NCI-H1930 (cell line): Measurements from ENCODE around the gene METTL25B.

ENCODE experiments used
- DNase-seq, 2 experiments: peaks; one replicate each; lab custom pipeline; 2025; lab: John Stamatoyannopoulos, UW

Gene METTL25B

DNA sequence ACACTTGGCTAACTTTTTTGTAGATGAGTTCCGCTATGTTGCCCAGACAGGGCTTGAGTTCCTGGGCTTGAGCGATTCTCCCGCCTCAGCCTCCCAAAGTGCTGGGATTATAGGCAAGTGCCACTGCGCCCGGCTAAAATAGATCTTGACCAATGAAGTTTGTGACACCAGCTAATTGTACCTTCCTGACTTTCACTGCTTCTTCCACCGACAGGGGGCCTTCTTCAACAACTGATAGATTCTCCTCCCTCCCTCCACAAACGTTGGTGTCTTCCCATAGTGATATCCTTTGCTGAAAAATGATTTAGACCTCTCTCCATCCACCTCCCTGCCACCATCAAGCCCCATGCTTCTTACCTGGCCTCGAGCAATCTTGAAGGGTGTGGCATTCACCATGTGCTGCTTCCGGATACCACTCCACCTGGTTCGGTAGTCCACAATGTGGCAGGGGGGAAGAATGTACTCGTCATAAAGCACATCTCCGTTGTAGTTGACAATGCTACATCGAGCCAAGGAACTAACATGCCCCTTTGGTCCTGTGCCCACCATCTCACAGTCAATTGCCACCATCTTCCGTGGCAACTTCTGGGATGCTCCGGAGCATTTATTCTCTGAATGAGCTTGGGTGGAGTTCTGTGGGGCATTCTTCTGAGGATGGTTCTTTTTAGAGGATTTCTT lies 1.6 kb upstream of the METTL25B start:
- DNase-seq = peak in 1 of 2 experiments; percentile 43

DNA sequence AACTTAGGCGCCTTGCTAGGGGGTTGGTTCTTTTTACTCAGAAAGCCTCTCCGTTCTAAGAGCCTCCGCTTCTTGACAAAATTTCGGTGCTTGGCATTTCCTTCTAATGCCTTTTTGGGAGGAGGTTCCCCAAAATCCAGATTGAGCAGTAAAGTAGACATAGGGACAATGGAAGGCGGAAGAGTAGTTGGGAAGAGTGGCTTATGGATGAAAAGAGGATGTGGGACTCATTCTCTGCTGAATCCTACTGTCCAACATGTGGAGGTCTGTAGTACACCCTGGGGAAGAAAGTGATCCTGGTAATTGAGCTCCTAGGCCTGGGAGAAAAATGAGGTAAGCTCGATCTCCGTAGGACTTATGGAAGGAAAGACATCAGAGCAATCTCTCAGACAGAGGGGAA lies 777 bp upstream of the METTL25B start:
- DNase-seq = no peak

DNA sequence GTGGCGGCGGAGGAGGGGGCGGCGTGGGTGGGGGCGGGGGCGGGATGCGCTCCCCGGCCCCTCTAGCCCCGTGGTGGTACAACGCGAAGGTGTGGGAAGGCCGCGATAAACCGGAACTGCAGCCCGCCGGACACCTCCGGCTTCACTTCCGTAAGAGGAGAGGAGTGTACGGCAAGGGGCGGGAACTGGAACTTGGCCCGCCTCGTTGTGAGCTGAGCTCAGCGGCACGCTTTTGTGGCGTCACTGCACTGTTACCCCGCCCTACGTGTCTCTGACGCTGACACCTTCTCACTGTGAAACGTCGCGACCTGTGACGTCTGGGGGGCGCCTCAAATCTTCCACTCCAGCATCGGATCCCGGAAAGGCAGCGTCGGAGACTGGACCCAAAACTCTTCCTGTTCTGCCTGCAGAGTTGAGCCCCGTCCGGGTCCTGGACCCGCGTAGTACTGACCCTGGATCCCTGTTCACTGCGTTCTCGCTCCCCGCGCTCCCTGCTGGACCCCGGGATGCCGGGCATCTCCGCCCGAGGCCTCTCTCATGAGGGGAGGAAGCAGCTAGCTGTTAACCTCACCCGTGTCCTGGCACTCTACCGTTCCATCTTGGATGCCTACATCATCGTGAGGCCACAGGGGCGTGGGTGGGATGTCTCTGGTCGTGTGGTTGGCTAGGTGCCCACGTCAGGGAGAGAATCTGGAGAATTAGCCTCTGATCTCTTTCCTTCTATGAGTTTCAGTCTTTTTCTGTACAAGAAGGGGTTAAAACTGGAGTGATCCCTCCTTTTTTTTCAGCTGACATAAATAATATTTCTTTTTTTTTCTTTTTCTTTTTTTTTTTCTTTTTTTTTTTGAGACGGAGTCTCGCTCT lies 562 bp downstream of the METTL25B start, which contains the start of gene ISG20L2:
ISG20L2 (minus strand) TSS at position 168 of the 864 bp plus-strand sequence. CDS start 1,114 bp downstream, outside the sequence.
- DNase-seq = peak; percentile 95 to 97

DNA sequence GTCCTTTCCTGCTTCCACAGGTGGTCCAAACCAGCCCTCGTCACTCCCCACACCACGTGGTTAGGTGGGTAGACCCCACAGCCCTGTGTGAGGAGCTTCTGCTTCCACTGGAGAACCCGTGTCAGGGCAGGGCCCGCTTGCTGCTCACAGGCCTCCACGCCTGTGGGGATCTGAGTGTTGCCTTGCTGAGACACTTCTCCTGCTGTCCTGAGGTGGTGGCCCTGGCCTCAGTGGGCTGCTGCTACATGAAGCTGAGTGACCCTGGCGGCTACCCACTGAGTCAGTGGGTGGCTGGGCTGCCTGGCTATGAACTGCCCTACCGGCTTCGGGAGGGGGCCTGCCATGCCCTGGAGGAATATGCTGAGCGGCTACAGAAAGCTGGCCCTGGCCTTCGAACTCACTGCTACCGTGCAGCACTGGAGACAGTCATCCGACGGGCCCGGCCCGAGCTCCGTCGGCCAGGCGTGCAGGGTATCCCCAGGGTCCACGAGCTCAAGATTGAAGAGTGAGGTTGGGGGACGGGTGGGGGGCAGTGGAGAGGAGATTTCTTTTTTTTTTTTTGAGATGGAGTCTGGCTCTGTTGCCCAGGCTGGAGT lies 5.8 kb downstream of the METTL25B start:
- DNase-seq = no peak

DNA sequence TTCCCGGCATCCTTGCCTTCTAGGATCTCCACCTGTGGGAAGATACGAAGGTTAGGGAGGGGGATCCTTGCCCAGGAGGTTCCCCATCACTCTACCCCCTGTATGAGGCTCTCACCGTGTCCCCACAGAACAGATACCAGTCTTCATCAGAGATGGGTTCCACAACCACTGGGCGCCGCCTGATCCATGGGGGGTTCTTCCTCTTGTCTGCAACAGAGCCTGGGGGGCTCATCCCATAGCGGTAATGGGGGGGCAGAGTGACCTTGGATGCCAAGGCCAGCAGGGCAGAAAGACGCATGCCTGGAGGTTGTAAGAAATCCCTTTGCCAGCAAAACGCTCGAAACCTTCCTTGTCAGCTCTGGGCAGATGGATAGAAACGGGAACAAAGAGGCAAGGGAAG lies 10.1 kb downstream of the METTL25B start:
- no peak for DNase-seq

DNA sequence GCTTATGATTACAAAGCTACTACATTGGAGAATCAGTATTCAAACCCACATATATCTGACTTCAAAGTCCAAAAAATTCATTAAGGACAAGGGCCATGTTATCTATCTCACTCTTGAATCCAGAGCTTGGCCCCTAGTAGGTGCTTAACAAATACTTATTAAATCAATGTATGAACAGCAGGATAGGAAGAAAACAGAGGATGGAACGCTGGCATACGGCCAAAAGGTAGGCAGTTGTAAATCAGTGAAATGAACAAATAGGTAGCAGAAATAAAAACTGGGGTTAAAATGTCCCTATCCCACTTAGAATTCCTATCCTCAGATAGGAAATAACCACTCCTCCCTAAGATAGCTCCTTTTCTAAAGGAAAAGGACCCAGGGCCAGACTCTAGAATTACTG lies 10.6 kb downstream of the METTL25B start:
- no peak for DNase-seq

DNA sequence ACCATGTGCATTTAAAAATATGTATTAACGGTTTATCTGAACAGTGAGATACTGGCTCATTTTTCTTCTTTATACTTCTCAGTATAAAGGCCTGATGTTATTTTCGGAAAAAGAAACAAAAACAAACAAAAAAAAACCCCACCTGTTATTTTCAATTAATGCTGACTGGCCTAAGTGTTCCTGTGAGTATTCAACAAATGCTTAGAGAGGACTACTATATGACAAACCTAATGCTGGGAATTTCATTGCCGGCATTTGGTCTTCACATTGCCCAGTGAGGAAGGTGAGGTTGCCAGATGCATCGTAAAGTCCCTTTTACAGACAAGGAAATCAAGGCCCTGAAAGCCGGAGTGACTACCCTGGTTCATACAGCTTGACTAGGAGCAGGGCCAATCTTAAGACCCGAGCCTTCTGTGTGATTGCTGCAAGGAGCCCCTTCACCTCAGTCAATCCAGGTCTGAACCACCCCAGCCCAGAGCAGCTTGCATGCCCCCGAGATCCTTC lies 12.0 kb downstream of the METTL25B start:
- DNase-seq = no peak

DNA sequence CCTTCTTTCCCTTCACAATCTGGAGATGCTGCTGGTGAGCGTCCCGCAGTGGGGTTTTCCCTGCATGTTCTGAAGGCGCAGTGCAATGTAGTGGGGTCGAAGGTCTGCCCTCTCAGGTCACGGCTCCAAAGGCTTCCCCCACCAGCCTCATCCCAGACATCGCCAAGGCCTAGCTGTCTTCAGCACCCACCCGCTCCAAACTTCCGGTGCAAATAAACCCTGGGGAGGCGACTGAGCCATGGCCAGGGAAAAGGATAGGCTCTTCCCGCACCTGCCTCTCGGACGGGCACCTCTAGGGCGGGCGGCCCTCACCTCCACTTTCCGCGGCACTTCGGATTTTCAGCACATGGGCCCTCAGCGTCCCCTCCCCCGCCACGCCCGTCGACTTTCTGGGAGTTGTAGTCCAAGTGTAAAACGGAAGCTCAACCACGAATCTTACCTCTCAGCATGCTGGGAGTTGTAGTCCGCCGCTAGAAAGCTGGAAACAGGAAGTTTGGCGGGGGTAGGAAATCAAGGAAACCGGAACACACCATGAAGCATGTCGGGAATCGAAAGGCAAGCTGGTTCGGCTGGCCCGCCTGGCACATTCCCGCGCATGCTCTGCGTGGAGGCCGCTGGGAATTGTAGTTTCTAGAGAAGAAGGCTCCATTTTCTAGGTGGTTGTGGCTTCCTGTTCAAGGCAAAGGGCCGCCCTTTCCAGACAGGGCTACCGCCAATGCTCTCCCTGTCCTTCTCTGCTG lies 12.6 kb downstream of the METTL25B start, which contains the start of gene MRPL24:
MRPL24 (minus strand) TSS at position 348 of the 740 bp plus-strand sequence. CDS start 2,384 bp downstream, outside the sequence.
- peak; percentile 99 for DNase-seq

DNA sequence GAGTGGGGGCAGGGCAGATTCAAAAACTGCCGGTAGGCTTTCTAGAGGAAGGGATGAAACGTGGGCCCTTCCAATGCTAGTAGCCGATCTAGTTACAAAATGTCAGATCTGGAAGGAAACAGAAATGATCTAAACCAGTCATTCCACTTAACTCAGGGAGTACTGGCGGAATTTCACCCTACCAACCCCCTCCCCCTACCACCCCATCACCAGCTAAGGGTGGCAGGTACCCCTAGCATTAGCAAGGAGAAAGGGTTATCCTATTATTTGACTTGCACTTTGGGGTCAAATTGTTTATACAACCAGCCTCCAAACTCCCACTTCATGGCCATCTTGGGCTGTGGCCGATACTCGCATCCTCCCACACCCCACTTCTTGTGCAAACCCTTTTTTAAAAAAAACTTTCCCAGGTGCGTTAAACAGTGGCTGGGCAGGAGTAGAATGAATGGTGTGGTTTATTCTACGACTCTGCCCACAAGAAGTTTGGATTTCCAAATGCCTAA lies 13.3 kb downstream of the METTL25B start:
- no peak for DNase-seq

DNA sequence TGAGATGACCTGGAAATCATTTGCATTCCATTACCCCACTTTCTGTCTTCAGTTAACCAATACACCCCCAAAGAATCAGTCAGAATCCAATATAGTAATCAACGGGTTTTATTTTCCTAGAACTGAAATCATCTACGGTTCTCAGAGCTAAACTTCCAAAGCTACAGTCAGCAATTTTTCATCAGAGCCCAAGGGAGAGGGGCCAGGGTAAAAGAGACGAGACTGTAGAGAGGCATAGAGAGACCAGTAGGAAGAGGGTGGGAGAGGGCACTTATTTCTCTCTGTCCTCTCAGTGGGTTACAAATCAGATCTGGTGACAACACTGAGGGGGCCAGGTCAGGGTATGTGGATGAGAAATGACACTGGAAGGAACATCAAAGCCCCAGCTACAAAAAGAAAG lies 13.7 kb downstream of the METTL25B start:
- no peak for DNase-seq

DNA sequence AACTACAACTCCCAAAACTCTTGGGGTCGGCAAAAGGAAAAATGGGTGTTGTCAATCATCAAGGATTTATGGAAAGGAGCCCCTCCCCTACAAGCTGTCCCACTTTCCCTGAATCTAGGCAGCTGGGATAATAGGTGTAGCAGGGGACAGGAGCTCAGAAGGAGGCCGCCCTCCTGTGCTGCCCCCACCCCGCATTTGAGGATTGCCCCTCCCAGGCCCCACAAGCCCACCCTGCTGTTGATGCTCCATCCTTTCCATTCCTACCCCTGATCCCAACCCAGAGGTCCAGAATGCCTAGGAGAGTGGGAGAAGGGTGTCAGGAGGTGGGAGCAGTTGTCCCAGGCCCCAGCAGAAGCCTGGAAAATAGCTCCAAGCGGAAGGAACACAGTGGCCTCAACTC lies 14.5 kb downstream of the METTL25B start:
- DNase-seq = no peak

DNA sequence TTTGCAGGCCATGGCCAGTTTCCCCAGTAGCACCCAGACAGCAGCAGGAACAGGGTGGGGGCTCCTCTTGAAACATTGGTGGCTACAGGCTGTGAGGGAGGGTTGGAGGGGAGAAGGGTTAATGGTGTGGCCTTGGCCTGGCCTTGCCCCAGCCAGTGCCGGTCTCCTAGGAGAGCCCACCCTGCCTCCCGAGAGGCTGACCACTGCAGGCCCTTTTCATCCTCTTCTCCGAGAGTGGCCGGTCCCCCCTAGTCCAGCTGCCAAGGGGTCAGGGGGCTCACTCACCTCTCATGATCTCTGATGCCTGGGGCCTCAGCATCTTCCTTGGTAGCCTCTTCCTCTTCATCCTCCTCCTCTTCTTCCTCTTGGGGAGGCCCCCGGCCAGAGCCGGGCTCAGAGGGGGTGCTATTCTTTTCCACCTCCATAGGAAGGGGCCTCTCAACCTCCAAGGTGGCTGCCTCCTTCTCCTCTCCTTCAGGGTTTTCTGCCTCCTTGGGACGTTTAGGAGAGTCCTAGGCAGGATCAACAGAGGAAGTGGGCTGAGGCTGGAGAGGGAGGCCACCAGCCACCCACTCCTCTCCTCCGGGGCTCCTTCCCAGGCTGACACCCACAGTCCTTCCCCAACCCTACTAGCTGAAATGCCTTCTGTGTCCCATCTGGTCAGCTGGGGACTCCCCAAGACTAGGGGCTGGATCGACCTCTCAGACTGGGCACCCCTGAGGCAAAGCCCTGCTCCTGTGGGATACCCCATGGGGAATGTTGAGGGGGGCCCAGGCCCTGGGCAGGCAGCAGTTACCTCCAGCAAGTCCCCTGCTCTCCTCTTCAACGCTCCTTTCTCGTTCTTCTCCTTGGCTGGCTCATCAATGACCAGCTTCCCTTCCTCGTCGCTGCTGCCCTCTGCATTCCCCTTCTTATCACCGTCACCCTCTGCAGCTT lies 15.4 kb downstream of the METTL25B start:
- no peak for DNase-seq

DNA sequence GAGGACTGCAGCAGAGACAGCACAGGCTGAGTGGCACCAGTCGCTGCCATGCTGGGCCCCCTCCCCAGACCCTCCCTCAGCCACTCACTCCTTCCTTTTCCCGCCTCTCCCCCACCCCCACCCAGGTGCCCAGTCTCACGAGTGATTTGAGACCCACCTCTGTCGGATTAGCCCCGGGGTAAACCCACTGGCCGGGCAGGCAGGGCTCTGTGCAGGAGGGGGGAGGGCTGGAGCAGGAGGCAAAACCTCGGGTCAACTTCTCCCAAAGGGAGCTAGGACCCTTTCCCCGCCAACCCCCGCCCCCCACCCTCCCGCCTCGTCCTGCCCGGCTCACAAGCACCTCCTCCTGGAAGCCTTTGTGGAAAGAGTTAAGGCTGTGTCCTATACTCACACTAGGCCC lies 16.1 kb downstream of the METTL25B start:
- no peak for DNase-seq

DNA sequence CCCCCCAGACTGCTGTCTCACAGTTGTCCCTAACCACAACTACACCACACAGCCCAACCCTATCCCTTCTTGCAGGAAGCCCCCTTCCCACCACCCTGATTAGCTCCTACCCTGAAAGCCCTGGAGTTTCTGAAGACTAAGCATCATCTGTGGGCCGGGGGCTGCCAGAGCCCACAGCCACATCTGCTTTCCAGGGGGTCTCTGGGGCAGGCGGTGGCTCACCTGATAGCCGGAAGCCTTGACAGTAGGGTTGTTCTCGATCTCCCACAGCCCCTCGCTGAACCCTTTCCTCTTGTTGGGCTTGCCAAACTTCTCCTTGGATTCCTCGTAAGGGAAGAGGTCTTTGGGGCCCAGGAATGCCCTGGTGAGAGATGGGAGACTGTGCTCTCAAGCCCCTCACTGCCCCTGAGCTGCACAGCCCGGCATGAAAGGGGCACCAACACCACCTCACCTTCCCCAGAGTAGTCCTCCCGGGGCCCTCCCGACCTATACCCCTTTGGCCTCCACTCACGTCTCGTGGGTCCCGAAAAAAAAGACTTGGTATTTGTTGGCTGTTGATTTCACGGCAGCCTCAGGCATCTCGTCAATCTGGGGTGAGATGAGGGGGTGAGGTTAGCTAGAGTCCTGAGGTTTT lies 16.6 kb downstream of the METTL25B start:
- DNase-seq = no peak

DNA sequence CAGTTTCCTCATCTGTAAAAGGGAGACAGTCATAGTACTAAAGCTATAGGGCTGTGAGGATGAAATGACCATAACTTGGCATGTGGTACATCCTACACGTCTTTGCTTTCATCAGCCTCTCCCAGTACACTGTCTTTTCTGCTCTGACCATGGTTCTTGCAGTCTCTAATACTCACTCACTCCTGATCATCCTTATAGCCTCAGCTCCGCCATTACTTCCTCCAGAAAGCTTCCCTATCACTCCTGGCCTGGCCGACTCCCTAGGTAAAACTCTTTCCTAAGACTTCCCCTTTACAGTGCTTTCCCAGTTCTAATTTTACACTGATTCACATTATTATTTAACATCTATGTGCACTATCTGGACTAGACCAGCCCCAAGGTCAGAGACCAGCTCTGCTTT lies 17.6 kb downstream of the METTL25B start:
- no peak for DNase-seq

DNA sequence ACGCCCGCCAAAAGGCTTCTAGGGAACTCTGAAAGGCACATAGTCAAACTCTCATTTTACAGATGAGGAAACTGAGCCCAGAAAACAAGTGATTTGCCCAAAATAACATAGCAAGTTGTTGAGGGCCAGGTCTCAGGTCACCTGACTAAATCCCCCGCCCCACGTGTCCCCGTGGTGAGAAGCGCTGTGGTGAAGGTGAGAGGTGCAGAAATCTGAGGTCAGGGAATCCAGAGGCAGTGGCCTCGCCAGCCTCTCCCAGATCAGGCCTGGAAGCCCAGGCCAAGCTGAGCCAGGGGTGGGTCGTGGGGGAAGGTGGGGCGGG lies 18.1 kb downstream of the METTL25B start:
- no peak for DNase-seq

DNA sequence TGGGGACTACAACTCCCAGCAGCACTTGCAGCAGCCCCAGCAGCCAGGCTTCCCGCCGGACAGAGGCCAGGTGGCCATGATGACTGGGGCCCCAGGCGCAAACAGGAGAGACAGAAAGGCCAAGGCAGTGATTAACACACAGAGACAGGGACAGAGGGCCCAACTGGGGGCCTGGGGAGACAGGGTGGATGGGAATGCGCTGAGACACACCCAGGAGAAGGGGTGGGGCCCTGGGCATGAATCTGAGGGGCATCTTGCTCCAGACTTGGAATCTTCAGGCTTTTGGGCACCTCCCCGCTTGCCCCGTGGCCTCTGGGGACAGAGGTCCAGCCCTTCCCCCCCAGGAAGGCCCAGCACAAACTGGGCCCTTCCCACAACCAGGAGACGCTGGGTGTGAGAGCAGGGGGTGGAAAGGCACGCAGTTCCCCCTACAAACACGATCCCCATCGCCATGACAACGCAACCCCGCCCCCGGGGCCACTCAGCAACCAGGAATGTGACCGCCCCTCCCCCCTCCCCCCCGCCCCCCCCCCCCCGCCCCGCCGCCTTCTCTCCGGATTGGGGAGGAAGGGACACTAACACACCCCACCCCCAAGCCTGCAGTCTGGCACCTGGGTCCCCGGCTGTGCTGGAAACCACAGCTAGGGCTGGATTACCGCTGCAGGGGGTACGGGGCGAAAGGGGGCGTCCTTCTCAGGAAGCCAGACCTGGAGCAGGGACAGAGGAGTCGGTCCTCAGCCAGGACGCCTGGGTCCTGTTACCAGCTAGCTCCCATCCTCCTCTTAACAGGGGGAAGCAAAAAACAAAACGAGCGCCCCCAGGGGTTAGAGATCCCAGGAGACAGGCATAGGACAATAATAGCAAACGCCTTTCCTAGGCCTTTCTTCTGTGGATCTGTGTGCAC lies 18.7 kb downstream of the METTL25B start:
- peak; percentile 47 to 55 for DNase-seq

DNA sequence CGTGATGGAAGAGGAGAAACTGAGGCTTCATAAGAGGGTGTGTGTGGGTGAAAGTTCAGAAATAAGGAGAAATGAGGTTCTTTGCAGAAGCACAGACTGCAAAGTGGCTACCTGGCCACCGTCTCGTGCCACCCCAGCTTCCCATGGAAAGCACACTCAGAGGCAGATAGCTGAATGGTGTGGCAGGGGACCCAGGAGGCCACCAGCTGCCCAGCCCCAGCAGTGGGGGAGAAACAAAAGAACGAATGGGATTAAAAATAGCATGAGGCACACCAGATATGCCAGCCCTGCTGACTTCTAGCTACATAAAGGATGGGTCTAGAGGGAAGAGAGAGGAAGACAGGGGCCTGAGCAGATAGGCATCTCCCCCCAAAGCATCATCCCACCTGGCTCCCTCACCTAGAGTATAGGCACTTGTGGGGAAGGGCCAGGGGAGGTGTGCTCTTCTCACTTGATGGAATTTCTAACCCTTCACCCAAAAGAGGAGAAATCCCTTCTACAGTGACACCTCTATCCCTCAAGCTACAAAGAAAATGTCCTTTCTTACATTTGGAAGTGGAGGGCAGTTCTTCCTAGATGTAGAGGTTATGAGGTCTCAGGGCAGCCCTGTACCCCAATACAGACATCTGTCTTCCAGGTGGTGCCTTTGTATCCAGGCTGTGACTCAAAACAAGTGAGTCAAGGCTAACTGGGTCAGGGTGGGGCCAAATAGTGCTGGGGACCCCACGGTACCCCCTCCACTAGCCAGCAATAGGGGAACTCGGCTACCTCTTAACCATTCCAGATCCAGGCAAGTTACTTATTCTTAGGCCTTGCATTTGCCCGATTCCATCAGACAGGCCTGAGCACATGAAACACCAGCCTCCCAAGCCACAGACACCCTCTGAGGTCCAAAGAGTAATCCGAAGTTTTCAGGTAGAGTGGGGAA lies 19.7 kb downstream of the METTL25B start:
- no peak for DNase-seq
